HG02610 (cell line): ENCODE data around the gene NEO1.
"Not testable (repeated sequence)": the region's sequence is repeated elsewhere in the genome, so short reads cannot be mapped to it uniquely, and the experiment has no call there.

ENCODE experiments used
- ATAC-seq: cut with Tn5 transposase; IDR thresholded peaks from one replicate; pipeline ENCODE4 v1.9.1; 2021; ENCODE audit warnings: mild to moderate bottlenecking, moderate library complexity; ENCODE audit not compliant: unreplicated experiment

Gene NEO1

GRCh38 chr15:73176598-73176997 lies 124.3 kb downstream of the NEO1 start:
- no peak for ATAC-seq

- no peak for ATAC-seq
Measured at GRCh38 chr15:73183071-73183470, 130.8 kb downstream of the NEO1 start.

DNA sequence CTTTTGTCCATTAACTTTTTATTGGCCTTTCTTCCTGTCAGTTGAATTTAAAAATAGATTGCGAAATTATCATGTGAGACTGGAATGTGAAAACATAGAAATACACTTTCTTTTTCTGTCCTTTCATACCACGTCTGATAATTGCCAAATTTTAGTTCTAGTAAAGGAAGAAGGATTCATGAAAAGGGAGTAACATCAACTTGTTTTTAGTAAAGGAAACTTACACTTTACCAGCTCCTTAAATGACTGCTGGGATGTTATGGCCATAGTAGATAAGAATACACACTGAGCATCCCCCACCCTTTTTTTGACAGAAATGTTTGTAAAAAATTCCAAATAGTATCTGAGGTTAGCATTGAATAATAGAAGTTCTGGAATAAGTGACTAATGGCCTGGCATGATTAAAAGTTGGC lies 137.9 kb downstream of the NEO1 start:
- no peak for ATAC-seq

DNA sequence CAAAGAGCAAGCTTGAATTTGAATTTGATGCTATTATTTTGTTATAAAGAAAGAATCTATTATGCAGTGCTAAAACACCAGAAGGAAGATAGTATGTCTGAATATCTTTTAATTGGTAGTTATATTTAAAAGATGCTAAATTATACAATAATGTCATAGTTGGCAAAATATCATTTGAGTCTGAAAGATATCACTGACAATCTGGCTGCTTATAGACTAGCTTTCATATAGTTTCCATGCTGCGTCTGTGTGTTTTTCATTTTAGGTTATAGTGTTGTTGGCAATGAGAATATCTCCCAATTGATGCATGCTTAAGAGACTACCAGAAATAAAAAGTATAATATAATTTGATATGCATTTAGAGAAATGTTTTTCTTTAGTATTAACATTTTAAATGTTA lies 142.9 kb downstream of the NEO1 start:
- no peak for ATAC-seq

GRCh38 chr15:73196113-73196512 lies 143.8 kb downstream of the NEO1 start:
- no peak for ATAC-seq

- no peak for ATAC-seq
Measured at GRCh38 chr15:73200339-73200738, 148.1 kb downstream of the NEO1 start.

GRCh38 chr15:73210630-73211029 lies 158.4 kb downstream of the NEO1 start:
- no peak for ATAC-seq

GRCh38 chr15:73212424-73212823 lies 160.2 kb downstream of the NEO1 start:
- ATAC-seq, result no peak

- not testable (repeated sequence) for ATAC-seq
Measured at GRCh38 chr15:73221450-73221849, 169.2 kb downstream of the NEO1 start.

- ATAC-seq, result no peak
Measured at GRCh38 chr15:73225358-73226015, 173.2 kb downstream of the NEO1 start.

DNA sequence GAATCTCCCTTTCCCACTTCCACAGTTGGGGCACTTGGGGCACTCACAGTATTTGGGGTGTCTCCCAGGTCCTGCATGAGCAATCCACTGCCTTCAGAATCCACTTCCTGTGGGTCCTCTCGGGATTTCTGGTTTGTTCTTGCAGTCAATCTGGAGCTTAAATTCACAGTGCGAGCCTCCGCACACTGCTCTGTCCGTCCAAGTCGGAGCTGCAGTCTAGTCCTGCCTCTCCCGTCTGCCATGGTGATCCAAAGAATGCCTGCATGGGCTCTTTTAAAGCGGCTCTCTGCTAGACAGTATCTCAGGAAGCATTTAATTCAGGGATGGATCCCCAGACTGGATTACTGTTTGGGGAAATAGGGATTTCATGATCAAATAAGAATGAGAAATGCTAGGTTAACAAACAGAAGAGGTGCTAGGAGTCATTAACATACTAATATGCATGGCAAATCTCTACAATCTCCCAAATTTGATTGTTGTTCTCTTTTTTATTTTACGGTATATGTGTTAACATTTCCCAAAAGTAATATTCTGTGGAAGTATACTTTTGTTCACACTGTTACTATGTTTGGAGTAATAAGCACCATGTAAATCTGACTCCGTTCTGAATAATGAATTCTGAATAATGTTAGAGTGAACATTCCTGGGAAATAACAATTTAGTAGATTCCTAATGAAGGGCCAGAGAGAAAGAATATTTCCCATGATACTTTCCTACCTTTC lies 174.0 kb downstream of the NEO1 start:
- ATAC-seq, result no peak

DNA sequence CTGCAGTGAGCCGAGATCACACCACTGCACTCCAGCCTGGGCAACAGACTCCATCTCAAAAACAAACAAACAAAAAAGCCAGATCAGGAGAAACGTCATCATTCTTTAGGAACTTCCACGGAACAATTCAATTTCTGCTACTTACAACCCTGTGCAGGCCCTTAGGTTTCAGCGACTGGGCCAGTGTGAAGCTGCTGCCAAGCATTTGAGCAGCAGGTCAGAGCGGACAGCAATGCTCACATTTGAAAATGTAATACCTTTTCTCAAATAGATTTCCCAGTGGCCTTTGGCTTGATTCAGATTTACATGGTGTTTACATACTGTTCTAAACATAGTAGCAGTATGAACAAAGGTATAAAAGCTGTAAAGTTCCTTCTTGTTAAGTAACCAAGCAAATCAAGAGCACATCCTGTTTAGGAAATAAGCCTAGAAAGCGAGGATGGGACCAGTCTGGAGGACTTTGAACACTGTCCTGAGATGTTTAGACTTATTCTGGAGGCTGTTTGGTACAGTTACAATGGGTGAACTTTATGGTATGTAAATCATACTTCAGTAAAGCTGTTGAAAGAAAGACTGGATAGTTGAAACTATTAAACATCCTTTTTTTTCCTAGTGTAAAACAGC lies 175.3 kb downstream of the NEO1 start:
- ATAC-seq, result no peak

- ATAC-seq, result no peak
Measured at GRCh38 chr15:73228128-73228646, 175.9 kb downstream of the NEO1 start.

GRCh38 chr15:73231661-73232419 lies 179.6 kb downstream of the NEO1 start:
- ATAC-seq, result no peak

DNA sequence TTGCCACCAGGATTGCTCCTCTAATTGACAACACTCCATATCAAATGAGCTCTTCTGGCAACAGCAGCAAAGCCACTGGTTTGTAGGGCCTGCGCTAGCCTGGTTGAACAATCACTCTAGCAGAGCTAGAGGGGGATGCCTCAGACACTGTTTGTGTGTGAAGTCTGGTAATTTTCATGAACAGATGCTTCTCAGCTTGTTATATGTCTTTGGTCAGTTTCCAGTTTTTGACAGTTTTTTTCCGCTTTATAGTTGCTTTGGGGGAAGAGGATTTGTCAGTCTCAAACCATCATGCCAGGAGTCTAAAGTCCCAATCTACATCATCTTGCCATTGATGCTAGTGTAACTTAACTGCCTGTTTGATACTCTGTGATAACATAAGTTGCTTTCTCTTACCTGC lies 180.5 kb downstream of the NEO1 start:
- ATAC-seq, result no peak

- ATAC-seq, result no peak
Measured at GRCh38 chr15:73233623-73234022, 181.4 kb downstream of the NEO1 start.

- ATAC-seq, result no peak
Measured at GRCh38 chr15:73237910-73238309, 185.6 kb downstream of the NEO1 start.

DNA sequence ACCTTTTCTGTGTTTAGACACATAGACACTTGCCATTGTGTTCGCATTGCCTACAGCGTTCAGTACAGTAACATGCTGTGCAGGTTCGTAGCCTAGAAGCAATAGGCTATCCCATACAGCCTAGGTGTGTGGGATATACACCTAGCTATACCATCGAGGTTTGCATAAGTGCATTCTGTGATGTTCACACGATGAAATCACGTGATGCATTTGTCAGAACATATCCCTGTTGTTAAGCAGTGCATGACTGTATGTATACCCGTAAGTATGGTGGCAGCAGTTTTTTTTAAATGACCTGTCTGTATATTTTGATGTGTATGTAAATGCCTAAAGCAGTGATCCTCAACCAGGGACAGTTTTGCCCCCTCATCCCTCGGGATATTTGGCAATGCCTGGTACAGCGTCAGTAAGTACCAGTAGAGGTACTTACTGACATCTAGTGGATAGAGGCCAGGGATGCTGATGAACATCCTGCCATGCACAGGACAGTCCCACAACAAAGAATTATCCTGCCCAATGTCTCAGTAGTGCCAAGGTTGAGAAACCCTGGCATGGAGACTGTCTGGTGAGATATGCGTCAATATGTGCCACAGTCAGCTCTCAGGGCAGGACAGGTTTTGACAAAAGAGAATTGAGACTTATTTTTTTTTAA lies 187.4 kb downstream of the NEO1 start:
- ATAC-seq, result no peak

GRCh38 chr15:73240866-73241499 lies 188.7 kb downstream of the NEO1 start:
- ATAC-seq, result no peak

DNA sequence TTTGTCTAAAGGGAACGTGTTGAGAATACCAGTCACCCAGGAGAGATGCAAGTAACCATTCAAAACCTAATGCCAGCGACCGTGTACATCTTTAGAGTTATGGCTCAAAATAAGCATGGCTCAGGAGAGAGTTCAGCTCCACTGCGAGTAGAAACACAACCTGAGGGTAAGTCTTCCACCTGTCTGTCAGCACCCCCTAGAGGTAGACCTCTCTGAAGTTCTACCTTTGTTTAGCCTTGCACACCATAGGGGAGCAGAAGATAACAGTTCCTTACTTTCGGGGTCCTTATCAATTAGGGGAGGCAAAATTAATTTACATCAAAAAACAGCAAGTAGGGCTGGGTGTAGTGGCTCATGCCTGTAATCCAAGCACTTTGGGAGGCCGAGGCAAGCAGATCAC lies 192.1 kb downstream of the NEO1 start:
- no peak for ATAC-seq
